Neural progenitor cell (in vitro differentiated cells): ENCODE data around the gene LGALS7B. TPM values are rescaled to one million over a fixed set of nuclear protein-coding genes. Genes with fewer than 3 reads are reported as not detected.

Source experiments
- DNase-seq: peaks from one replicate; pipeline ENCODE4 v3.0.0-alpha.2; 2016; ENCODE audit warnings: low spot score
- H2AFZ ChIP-seq: fragments of 200-600 bp; sonication (generic); replicated peaks from 2 replicates; pipeline ENCODE4 v1.6.1; 2016; ENCODE audit warnings: antibody characterized with exemption
- H3F3A ChIP-seq: fragments of 200-600 bp; sonication (generic); 2 replicates; pipeline ENCODE4 v1.6.1; 2016; ENCODE audit warnings: antibody characterized with exemption, low read depth
- H3K27ac ChIP-seq: fragments of 200-600 bp; sonication (generic); 2 replicates; pipeline ENCODE4 v1.5.1; 2016; ENCODE audit warnings: mild to moderate bottlenecking
- H3K27me3 ChIP-seq: fragments of 200-600 bp; sonication (generic); 2 replicates; pipeline ENCODE4 v1.6.1; 2016; ENCODE audit warnings: mild to moderate bottlenecking, moderate library complexity
- H3K36me3 ChIP-seq: fragments of 200-600 bp; sonication (generic); 2 replicates; pipeline ENCODE4 v1.5.1; 2016
- H3K4me1 ChIP-seq: fragments of 200-600 bp; sonication (generic); 2 replicates; pipeline ENCODE4 v1.6.1; 2016; ENCODE audit warnings: mixed run types
- H3K4me2 ChIP-seq: fragments of 200-600 bp; sonication (generic); 2 replicates; pipeline ENCODE4 v1.6.1; 2016
- H3K4me3 ChIP-seq: fragments of 200-600 bp; sonication (generic); 2 replicates; pipeline ENCODE4 v1.5.1; 2016
- H3K79me2 ChIP-seq: fragments of 200-600 bp; sonication (generic); 2 replicates; pipeline ENCODE4 v1.6.1; 2016; ENCODE audit warnings: low read depth
- H3K9ac ChIP-seq: fragments of 200-600 bp; sonication (generic); 2 replicates; pipeline ENCODE4 v1.6.1; 2016
- H3K9me3 ChIP-seq: fragments of 200-600 bp; sonication (generic); 2 replicates; pipeline ENCODE4 v1.5.1; 2016; ENCODE audit warnings: low read depth
- H4K20me1 ChIP-seq: fragments of 200-600 bp; sonication (generic); 2 replicates; pipeline ENCODE4 v1.6.1; 2016; ENCODE audit warnings: low read depth
- H3K27ac Mint-ChIP-seq: 3 replicates; pipeline ENCODE4 v1.8.0; 2021; ENCODE audit warnings: mixed read lengths
- H3K27me3 Mint-ChIP-seq: 2 replicates; pipeline ENCODE4 v1.8.0; 2022; ENCODE audit warnings: low read depth, mild to moderate bottlenecking, inconsistent platforms, moderate library complexity, mixed read lengths; ENCODE audit not compliant: insufficient read depth
- H3K36me3 Mint-ChIP-seq: 3 replicates; pipeline ENCODE4 v1.8.0; 2021; ENCODE audit warnings: mixed read lengths
- H3K4me1 Mint-ChIP-seq: 3 replicates; pipeline ENCODE4 v1.8.0; 2021; ENCODE audit warnings: mixed read lengths
- H3K4me3 Mint-ChIP-seq: 3 replicates; pipeline ENCODE4 v1.8.0; 2021; ENCODE audit warnings: mild to moderate bottlenecking, moderate library complexity, mixed read lengths
- H3K9me3 Mint-ChIP-seq: 3 replicates; pipeline ENCODE4 v1.8.0; 2020; ENCODE audit warnings: mixed read lengths
- EZH2 ChIP-seq: fragments of 200-600 bp; sonication (generic); IDR thresholded peaks from 2 replicates; pipeline ENCODE4 v1.6.1; 2017; ENCODE audit warnings: antibody characterized with exemption, mild to moderate bottlenecking, moderate library complexity
- EZH2phosphoT487 ChIP-seq: fragments of 200-600 bp; sonication (generic); IDR thresholded peaks from 2 replicates; pipeline ENCODE4 v1.6.1; 2017; ENCODE audit warnings: antibody characterized with exemption
- total RNA-seq: library from RNA; depleted of rRNA; stranded (reverse); fragments of >200 nt; gene quantifications from 2 replicates; pipeline ENCODE4 v1.2.3, GENCODE V29; 2015; ENCODE audit warnings: low replicate concordance
- TF ChIP-seq, protein P1 (sequence below): fragments of 200-600 bp; sonication (generic); IDR thresholded peaks from 2 replicates; pipeline ENCODE4 v1.5.1; 2017; ENCODE audit warnings: antibody characterized with exemption, mild to moderate bottlenecking

Gene LGALS7B
- total RNA-seq, 1 donor from 2014 or later = not detected

DNA sequence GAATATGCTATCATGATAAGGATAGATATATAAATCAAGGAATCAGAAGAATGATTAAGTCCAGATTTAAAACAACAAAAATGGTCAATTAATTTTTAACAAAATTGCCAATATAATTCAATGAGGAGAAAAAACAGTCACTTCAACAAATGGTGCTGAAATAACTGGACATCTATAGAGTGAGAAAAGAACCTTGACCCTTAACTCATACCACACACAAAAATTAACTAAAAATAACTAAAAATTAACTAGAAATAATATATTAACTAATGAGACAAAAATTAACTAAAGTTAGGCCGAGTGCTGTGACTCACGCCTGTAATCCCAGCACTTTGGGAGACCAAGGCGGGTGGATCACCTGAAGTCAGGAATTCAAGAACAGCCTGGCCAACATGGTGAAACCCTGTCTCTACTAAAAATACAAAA, 25.2 kb upstream of the LGALS7B start:
- no peak overlapping the region for H3K27ac ChIP-seq
- no peaks in the 10 kb centered on the region for H3K27me3 ChIP-seq
- H3K4me3 Mint-ChIP-seq = no peak overlapping the region
- H3K27ac Mint-ChIP-seq = no peak overlapping the region
- TF ChIP-seq EZH2 = no peak
- TF ChIP-seq, protein P1, sequence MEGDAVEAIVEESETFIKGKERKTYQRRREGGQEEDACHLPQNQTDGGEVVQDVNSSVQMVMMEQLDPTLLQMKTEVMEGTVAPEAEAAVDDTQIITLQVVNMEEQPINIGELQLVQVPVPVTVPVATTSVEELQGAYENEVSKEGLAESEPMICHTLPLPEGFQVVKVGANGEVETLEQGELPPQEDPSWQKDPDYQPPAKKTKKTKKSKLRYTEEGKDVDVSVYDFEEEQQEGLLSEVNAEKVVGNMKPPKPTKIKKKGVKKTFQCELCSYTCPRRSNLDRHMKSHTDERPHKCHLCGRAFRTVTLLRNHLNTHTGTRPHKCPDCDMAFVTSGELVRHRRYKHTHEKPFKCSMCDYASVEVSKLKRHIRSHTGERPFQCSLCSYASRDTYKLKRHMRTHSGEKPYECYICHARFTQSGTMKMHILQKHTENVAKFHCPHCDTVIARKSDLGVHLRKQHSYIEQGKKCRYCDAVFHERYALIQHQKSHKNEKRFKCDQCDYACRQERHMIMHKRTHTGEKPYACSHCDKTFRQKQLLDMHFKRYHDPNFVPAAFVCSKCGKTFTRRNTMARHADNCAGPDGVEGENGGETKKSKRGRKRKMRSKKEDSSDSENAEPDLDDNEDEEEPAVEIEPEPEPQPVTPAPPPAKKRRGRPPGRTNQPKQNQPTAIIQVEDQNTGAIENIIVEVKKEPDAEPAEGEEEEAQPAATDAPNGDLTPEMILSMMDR = no peak
- TF ChIP-seq EZH2phosphoT487 = no peak
- H3K9me3 ChIP-seq = no peaks in the 10 kb centered on the region
- DNase-seq = no peak
- H3K4me2 ChIP-seq = no peak overlapping the region
- no peaks in the 10 kb centered on the region for H3K79me2 ChIP-seq
- peaks cover 2% of the 10 kb centered on the region for H3K9me3 Mint-ChIP-seq
- no peaks in the 10 kb centered on the region for H3F3A ChIP-seq
- no peaks in the 10 kb centered on the region for H4K20me1 ChIP-seq
- no peak overlapping the region for H2AFZ ChIP-seq
- H3K36me3 Mint-ChIP-seq = no peaks in the 10 kb centered on the region
- no peak overlapping the region for H3K4me3 ChIP-seq
- no peak overlapping the region for H3K9ac ChIP-seq
- H3K4me1 ChIP-seq = no peaks in the 10 kb centered on the region
- H3K27me3 Mint-ChIP-seq = peaks cover 12% of the 10 kb centered on the region
- H3K36me3 ChIP-seq = no peaks in the 10 kb centered on the region
- H3K4me1 Mint-ChIP-seq = no peaks in the 10 kb centered on the region

DNA sequence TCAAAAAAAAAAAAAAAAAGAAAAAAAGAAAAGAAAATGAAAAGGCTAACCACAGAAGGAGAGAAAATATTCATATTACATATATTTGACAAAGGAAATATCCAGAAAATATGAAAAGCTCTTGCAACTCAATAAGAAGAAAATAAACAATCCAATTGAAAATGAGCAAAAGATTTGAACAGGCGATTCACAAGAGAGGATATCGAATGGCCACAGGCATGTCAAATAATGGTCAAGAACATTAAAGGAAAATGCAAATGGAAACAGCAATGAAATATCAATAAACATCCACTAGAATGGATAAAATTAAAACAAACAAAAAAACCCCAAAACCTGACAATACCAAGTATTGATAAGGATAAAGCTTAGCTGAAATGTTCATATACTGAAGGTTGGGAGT, 23.8 kb upstream of the LGALS7B start:
- no peaks in the 10 kb centered on the region for H3K9me3 ChIP-seq
- no peaks in the 10 kb centered on the region for H4K20me1 ChIP-seq
- no peaks in the 10 kb centered on the region for H3K79me2 ChIP-seq
- Mint-ChIP-seq H3K4me3 (no peak overlapping the region), H3K27me3 (peaks cover 9% of the 10 kb centered on the region), H3K27ac (no peak overlapping the region), H3K9me3 (no peaks in the 10 kb centered on the region), H3K36me3 (no peaks in the 10 kb centered on the region), H3K4me1 (peaks cover 2% of the 10 kb centered on the region)
- no peak overlapping the region for H3K27ac ChIP-seq
- H2AFZ ChIP-seq = no peak overlapping the region
- H3K36me3 ChIP-seq = no peaks in the 10 kb centered on the region
- no peaks in the 10 kb centered on the region for H3F3A ChIP-seq
- no peak overlapping the region for H3K9ac ChIP-seq
- no peak overlapping the region for H3K4me3 ChIP-seq
- no peaks in the 10 kb centered on the region for H3K4me1 ChIP-seq
- TF ChIP-seq EZH2 (no peak), EZH2phosphoT487 (no peak)
- TF ChIP-seq, protein P1 = no peak
- H3K4me2 ChIP-seq = no peak overlapping the region
- peaks cover 10% of the 10 kb centered on the region for H3K27me3 ChIP-seq
- DNase-seq = no peak

DNA sequence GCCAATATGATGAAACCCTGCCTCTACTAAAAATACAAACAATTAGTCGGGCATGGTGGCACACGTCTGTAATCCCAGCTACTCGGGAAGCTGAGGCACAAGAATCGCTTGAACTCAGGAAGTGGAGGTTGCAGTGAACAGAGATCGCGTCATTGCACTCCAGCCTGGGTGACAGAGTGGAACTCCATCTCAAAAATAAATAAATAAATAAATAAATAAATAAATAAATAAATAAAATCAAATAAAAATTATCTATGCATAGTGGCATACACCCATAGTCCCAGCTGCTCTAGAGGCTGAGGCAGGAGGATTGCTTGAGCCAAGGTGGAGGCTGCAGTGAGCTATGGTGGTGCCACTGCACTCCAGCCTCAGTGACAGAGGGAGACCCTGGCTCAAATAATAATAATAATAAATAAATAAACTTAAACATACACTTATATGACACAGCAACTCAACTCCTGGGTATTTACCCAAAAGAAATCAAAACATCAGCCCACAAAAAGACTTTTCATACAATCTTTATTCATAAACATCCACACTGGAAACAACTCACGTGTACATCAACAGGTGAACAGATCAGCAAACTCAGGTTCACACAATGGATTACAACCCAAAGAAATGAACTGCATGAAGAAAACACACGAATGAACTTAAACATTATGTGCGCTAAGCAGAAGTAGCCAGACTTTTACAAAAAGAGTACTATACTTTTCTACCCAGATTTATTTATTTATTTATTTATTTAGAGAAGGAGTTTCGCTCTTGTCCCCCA, 22.5 kb upstream of the LGALS7B start:
- no peaks in the 10 kb centered on the region for H3K9me3 Mint-ChIP-seq
- no peaks in the 10 kb centered on the region for H3K4me1 ChIP-seq
- no peak overlapping the region for H3K4me2 ChIP-seq
- H3F3A ChIP-seq = no peaks in the 10 kb centered on the region
- no peak overlapping the region for H3K4me3 ChIP-seq
- no peak overlapping the region for H3K27ac ChIP-seq
- peaks cover 2% of the 10 kb centered on the region for H3K4me1 Mint-ChIP-seq
- H3K36me3 ChIP-seq = no peaks in the 10 kb centered on the region
- peaks cover 11% of the 10 kb centered on the region for H3K27me3 ChIP-seq
- H3K36me3 Mint-ChIP-seq = no peaks in the 10 kb centered on the region
- H4K20me1 ChIP-seq = no peaks in the 10 kb centered on the region
- no peaks in the 10 kb centered on the region for H3K79me2 ChIP-seq
- TF ChIP-seq, protein P1 = no peak
- TF ChIP-seq EZH2 (no peak), EZH2phosphoT487 (no peak)
- no peak overlapping the region for H3K9ac ChIP-seq
- H3K9me3 ChIP-seq = no peaks in the 10 kb centered on the region
- no peak for DNase-seq
- H3K4me3 Mint-ChIP-seq = no peak overlapping the region
- H3K27me3 Mint-ChIP-seq = peaks cover 9% of the 10 kb centered on the region
- no peak overlapping the region for H3K27ac Mint-ChIP-seq
- no peak overlapping the region for H2AFZ ChIP-seq
